HUES64 (cell line): ENCODE results near the gene PAGE2. TPM values are rescaled to one million over a fixed set of nuclear protein-coding genes. Genes with fewer than 3 reads are reported as not detected.
"Not testable (repeated sequence)": the region's sequence is repeated elsewhere in the genome, so short reads cannot be mapped to it uniquely, and the experiment has no call there.

Experiments
- H3K27ac ChIP-seq: 2 replicates; pipeline ENCODE4 v1.7.0; 2013; ENCODE audit warnings: low read depth, low read length, inconsistent platforms
- H3K27me3 ChIP-seq: 2 replicates; pipeline ENCODE4 v1.6.1; 2013; ENCODE audit warnings: mild to moderate bottlenecking, low read length; ENCODE audit not compliant: insufficient read depth
- H3K36me3 ChIP-seq: 2 replicates; pipeline ENCODE4 v1.6.1; 2013; ENCODE audit warnings: mild to moderate bottlenecking, low read length; ENCODE audit not compliant: insufficient read depth
- H3K4me1 ChIP-seq: 2 replicates; pipeline ENCODE4 v1.6.1; 2013; ENCODE audit warnings: mild to moderate bottlenecking, low read length, moderate library complexity; ENCODE audit not compliant: insufficient read depth
- H3K4me3 ChIP-seq: 2 replicates; pipeline ENCODE4 v1.5.1; 2013; ENCODE audit warnings: mild to moderate bottlenecking, low read length, moderate library complexity
- H3K9ac ChIP-seq: 2 replicates; pipeline ENCODE4 v1.6.1; 2013; ENCODE audit warnings: mild to moderate bottlenecking, low read depth, low read length
- H3K9me3 ChIP-seq: 2 replicates; pipeline ENCODE4 v1.6.1; 2013; ENCODE audit warnings: low read depth, low read length; ENCODE audit not compliant: insufficient read depth
- WGBS: fragments of 150-250, 120-280 bp; methylation state at CpG from one replicate; pipeline ENCODE4 v1.1.7; 2013; ENCODE audit warnings: missing lambda C conversion rate; 5-methylcytosine and 5-hydroxymethylcytosine counted together
- polyA plus RNA-seq, 2 experiments: library from polyadenylated mRNA; stranded (reverse); fragments of 50-300 nt; gene quantifications; one replicate each; pipeline ENCODE4 v1.2.3, GENCODE V29; 2013

The PAGE2 gene, protein sequence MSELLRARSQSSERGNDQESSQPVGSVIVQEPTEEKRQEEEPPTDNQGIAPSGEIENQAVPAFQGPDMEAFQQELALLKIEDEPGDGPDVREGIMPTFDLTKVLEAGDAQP
- polyA plus RNA-seq (2013, experiment 1 of 2): not detected
- polyA plus RNA-seq (2013, experiment 2 of 2): not detected

DNA sequence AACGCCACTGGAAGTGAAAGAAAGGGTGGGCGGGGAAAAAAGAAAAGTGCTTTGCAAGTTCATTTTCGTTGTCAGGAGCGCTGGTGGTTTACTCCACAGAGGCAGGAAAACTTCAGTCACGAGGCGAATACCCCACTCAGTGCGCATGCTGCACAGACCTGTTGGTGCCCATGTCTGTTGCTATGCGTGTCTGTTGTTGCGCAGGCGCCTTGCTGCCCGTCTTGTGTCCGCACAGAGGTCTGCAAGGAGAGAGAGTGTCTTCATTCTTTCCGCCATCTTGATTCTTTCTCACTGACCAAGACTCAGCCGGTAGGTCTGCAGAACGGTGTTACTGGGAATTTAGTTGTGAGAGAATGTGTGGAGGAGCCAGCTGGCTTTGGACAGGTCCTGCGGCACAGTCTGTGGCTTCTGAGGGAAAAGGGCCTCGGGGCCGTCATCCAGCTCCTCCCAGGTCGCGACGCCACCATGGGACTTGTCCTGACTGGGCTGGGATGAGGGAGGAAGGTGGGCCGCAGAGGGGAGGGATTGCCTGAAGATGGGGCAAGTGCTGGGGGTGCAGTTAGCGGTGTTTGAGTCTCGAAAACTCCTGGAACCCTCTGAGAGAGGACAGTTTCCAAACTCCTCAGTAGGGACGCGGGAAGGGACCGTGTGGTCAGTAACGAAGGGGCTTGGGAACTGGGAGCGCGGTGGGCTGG, at the start of gene PAGE2:
Gene PAGE2, plus strand, starts transcription at position 224 of the 695 bp plus-strand sequence. CDS start 1,003 bp downstream, outside the sequence.
- Histone ChIP-seq H3K27me3 (no peaks in the 10 kb centered on the region), H3K27ac (no peak within 1 kb of the TSS), H3K9me3 (no peaks in the 10 kb centered on the region), H3K4me3 (no peak within 1 kb of the TSS), H3K9ac (no peak within 1 kb of the TSS), H3K36me3 (no peaks in the 10 kb centered on the region), H3K4me1 (no peaks in the 10 kb centered on the region)
- 93% methylated on average over 30 of the region's 30 CpGs for WGBS

DNA sequence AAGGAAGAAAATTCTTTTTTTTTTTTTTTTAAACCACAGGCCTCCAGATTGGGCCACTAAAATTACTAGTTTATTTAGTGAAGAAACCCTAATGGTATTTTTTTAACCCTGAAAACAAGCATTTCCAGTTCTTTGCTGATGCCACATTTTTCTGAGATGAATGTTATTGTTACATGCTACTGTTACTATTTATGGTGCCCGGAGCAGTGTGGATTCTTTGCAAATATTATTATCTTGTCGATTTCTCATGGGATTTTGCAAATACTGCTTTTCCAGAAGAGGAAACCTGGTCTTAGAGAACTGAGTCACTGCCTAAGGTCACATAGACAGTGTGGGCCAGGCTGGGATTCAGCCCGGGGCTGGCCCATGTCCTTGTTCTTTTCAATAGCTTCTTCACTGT, 49.3 kb upstream of the PAGE2 start:
- Histone ChIP-seq H3K4me1 (no peaks in the 10 kb centered on the region), H3K9me3 (no peaks in the 10 kb centered on the region), H3K36me3 (no peaks in the 10 kb centered on the region), H3K4me3 (no peak overlapping the region), H3K27ac (no peak overlapping the region), H3K9ac (no peak overlapping the region), H3K27me3 (no peaks in the 10 kb centered on the region)
- WGBS: 89% methylated on average over 3 of the region's 3 CpGs

DNA sequence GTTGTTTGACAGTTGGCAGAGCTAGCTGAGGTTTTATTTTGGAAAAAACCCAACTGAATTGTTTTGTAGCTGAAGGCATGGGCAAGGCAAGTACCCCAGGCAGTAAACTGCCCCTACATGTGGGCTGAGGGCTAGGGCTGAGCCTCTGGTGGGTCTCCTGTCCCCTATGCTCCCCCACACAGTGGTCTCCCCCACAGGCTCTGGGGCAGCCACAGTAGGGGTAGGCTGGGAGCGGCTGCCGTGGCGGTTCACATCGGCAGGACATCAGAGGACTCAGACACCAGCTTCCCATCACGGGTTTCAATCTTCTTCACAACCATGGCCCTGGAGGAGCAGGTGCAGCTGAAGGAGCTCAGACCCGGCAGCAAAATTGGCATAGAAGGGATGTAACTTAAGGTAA, 47.3 kb upstream of the PAGE2 start:
- Histone ChIP-seq H3K4me3 (no peak overlapping the region), H3K9me3 (no peaks in the 10 kb centered on the region), H3K9ac (no peak overlapping the region), H3K27me3 (no peaks in the 10 kb centered on the region), H3K27ac (no peak overlapping the region), H3K4me1 (no peaks in the 10 kb centered on the region), H3K36me3 (no peaks in the 10 kb centered on the region)
- WGBS: 88% methylated on average over 5 of the region's 6 CpGs

DNA sequence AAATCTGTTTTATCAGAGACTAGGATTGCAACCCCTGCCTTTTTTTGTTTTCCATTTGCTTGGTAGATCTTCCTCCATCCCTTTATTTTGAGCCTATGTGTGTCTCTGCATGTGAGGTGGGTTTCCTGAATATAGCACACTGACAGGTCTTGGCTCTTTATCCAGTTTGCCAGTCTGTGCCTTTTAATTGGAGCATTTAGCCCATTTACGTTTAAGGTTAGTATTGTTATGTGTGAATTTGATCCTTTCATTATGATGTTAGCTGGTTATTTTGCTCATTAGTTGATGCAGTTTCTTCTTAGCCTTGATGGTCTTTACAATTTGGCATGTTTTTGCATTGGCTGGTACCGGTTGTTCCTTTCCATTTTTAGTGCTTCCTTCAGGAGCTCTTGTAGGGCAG, 38.2 kb upstream of the PAGE2 start:
- not testable (repeated sequence) for H3K4me1 ChIP-seq, H3K9me3 ChIP-seq, H3K36me3 ChIP-seq, H3K9ac ChIP-seq, H3K27ac ChIP-seq, H3K27me3 ChIP-seq, H3K4me3 ChIP-seq
- WGBS: 100% methylated on average over 2 of the region's 2 CpGs

DNA sequence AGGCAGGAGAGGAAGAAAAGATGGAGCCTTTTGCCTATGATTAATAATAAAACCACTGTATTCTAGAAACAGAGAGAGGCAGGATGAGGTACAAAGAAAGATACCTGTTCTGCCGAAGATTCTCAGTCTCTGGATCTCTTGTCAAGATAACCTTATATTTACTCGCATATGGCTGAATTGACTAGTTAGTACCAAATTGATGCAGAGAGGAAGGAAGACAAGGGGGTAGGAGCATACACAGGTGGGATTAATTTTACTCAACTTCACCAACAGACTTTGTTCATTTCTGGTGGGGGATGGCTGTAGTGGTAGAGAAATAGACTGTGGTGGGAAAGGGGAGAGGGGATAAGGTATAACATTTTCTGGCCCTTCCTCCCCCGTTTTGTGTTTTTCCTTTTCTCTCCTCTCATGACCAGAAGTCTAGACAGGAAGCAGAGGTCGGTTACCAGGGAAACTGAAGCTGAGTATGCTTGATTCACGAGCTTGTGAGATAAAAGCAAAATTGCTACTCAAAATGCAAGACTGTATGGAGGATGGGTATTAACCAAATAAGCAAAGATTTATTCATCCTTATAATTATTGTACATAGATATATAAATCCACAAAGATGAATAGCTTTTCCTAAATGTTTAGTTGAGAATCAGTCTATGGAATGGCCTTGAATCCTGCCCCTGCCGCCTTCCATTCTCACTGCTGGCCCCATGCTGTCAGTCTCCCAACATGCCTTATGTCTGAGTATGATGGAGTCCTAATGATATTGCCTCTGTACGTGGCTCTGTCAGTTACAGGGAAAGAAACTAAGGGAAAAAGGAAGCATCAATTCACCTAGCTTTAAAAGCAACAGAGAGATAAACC, 31.8 kb upstream of the PAGE2 start:
- 83% methylated on average over 3 of the region's 7 CpGs for WGBS
- no peak overlapping the region for H3K4me3 ChIP-seq
- no peaks in the 10 kb centered on the region for H3K27me3 ChIP-seq
- H3K9ac ChIP-seq: no peak overlapping the region
- H3K36me3 ChIP-seq: no peaks in the 10 kb centered on the region
- no peaks in the 10 kb centered on the region for H3K9me3 ChIP-seq
- no peaks in the 10 kb centered on the region for H3K4me1 ChIP-seq
- no peak overlapping the region for H3K27ac ChIP-seq

DNA sequence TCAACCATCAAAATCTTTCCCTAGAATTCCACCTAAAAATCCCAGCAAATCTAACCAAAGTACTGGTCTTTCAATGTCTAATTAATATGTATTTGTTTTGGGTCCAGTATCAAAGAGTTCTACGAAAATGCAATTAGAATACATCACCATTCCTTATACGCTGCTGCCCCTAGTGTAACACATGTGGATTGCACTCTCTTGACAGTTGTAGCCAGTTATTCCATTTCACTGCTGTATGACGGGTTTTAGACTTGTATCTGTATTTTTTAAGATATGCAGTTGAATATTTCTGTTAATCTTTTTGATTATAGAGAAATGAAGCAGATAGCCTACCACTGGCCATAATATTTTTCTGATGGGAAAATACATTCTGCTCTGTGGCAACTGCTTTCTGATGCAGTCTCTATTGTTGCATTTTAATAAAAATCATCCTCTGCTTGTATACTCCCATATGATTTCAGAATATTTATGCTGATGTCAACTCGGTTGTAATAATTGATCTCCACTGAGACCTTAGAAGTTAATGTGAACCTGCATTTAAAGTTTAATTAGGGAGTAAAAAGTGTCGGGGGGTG, 31.1 kb upstream of the PAGE2 start:
- WGBS: 45% methylated on average over 1 of the region's 5 CpGs
- Histone ChIP-seq H3K4me3 (no peak overlapping the region), H3K27me3 (no peaks in the 10 kb centered on the region), H3K4me1 (no peaks in the 10 kb centered on the region), H3K36me3 (no peaks in the 10 kb centered on the region), H3K9me3 (no peaks in the 10 kb centered on the region), H3K27ac (no peak overlapping the region), H3K9ac (no peak overlapping the region)

DNA sequence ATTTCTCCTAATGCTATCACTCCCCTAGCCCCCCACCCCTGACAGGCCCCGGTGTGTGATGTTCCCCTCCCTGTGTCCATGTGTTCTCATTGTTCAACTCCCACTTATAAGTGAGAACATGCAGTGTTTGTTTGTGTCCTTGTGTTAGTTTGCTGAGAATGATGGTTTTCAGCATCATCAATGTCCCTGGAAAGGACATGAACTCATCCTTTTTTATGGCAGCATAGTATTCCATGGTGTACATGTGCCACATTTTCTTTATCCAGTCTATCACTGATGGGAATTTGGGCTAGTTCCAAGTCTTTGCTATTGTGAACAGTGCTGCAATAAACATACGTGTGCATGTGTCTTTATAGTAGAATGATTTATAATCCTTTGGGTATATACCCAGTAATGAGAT, 21.6 kb upstream of the PAGE2 start:
- H3K36me3 ChIP-seq, H3K9ac ChIP-seq, H3K4me1 ChIP-seq, H3K27me3 ChIP-seq, H3K27ac ChIP-seq, H3K9me3 ChIP-seq, H3K4me3 ChIP-seq: not testable (repeated sequence)
- 100% methylated on average over 1 of the region's 2 CpGs for WGBS

DNA sequence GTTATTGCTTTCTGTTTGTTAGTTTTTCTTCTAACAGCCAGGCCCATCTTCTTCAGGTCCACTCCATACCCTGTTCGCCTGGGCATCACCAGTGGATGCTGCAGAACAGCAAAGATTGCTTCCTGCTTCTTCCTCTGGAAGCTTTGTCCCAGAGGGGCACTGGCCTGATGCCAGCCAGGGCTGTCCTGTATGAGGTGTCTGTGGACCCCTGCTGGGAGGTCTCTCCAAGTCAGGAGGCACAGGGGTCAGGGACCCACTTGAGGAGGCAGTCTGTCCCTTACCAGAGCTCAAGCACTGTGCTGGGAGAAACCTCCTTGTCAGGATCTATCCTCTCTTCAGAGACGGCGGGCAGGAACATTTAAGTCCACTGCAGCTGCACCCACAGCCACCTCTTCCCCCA, 16.5 kb upstream of the PAGE2 start:
- Histone ChIP-seq H3K9me3 (no peaks in the 10 kb centered on the region), H3K27me3 (no peaks in the 10 kb centered on the region), H3K4me1 (no peaks in the 10 kb centered on the region), H3K27ac (no peak overlapping the region), H3K36me3 (no peaks in the 10 kb centered on the region), H3K4me3 (no peak overlapping the region), H3K9ac (no peak overlapping the region)
- 90% methylated on average over 3 of the region's 3 CpGs for WGBS

DNA sequence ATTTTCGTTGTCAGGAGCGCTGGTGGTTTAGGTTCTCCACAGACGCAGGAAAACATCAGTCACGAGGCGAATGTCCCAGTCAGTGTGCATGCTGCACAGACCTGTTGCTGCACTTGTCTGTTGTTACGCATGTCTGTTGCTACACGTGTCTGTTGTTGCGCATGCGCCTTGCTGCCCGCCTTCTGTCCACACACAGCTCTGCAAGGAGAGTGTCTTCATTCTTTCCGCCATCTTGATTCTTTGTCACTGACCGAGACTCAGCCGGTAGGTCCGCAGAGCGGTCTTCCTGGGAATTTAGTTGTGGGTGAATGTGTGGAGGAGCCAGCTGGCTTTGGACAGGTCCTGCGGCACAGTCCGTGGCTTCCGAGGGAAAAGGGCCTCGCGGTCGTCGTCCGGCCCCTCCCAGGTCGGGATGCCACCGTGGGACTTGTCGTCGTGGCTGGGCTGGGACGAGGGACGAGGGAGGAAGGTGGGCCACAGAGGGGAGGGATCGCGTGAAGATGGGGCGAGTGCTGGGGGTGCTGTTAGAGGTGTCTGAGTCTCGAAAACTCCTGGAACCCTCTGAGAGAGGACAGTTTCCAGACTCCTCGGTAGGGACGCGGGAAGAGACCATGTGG, 13.9 kb upstream of the PAGE2 start, which contains the start of gene PAGE2B:
Gene PAGE2B, plus strand, starts transcription at position 180 of the 617 bp plus-strand sequence. CDS start 1,012 bp downstream, outside the sequence.
- WGBS: 93% methylated on average over 36 of the region's 36 CpGs
- Histone ChIP-seq H3K27ac (no peak within 1 kb of the TSS), H3K9me3 (no peaks in the 10 kb centered on the region), H3K36me3 (no peaks in the 10 kb centered on the region), H3K27me3 (no peaks in the 10 kb centered on the region), H3K9ac (no peak within 1 kb of the TSS), H3K4me1 (no peaks in the 10 kb centered on the region), H3K4me3 (no peak within 1 kb of the TSS)

DNA sequence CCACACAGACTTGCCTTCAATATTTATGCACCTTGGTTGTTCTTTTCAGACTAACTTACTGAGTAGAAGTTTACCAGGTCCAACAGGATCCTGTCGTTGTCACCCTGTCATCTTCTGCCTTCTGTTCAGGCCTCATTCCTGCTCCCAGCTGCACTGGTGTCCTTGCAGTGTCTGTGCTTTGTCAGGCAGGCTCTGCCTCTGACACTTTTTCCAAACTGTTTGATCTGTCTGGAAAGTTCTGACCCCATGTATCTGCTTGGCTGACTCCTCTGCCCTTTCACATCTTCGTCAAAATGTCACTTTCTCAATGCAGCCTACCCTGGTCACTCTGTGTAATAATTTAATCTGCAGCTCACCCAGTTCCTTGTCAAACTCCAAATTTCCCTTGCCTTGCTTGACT, 9.9 kb downstream of the PAGE2 start:
- Histone ChIP-seq H3K9ac (no peak overlapping the region), H3K4me1 (no peaks in the 10 kb centered on the region), H3K27ac (no peak overlapping the region), H3K9me3 (no peaks in the 10 kb centered on the region), H3K36me3 (no peaks in the 10 kb centered on the region), H3K4me3 (no peak overlapping the region), H3K27me3 (no peaks in the 10 kb centered on the region)
- 83% methylated on average over 2 of the region's 2 CpGs for WGBS

DNA sequence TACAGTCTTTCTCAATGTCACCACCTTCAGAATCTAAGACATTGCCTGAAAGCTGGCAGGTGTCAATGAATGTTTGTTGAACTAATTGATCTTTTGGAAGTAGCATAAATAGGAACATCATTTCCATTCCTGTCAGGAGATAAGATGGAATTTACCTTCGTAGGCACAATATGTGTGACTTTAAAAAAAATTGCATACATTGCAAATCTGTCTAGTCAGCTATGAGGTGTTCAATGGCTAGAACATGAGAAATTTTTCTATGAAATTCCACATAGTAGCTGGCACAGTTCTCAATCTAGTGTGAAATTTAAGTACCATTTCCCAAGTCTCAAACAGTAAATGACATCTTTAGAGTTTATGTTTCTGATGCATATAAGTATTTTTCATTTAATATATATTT, 10.3 kb downstream of the PAGE2 start:
- H3K4me3 ChIP-seq: no peak overlapping the region
- no CpG with 5 or more reads among the region's 1 CpG for WGBS
- H3K36me3 ChIP-seq: no peaks in the 10 kb centered on the region
- no peaks in the 10 kb centered on the region for H3K4me1 ChIP-seq
- no peaks in the 10 kb centered on the region for H3K27me3 ChIP-seq
- H3K9ac ChIP-seq: no peak overlapping the region
- H3K27ac ChIP-seq: no peak overlapping the region
- H3K9me3 ChIP-seq: no peaks in the 10 kb centered on the region
